Loucy (cell line): ENCODE data around the gene FALEC.

Source experiments
- EZH2phosphoT487 ChIP-seq: fragments of 200-600 bp; IDR thresholded peaks from 2 replicates; pipeline ENCODE4 v1.6.1; 2018; ENCODE audit warnings: antibody characterized with exemption, mild to moderate bottlenecking, moderate library complexity, borderline replicate concordance
- TF ChIP-seq, protein P1 (sequence below): fragments of 200-600 bp; sonication (generic); conservative IDR thresholded peaks from 2 replicates; pipeline ENCODE4 v1.5.1; 2014; ENCODE audit warnings: mild to moderate bottlenecking, antibody characterized with exemption, low read length

DNA sequence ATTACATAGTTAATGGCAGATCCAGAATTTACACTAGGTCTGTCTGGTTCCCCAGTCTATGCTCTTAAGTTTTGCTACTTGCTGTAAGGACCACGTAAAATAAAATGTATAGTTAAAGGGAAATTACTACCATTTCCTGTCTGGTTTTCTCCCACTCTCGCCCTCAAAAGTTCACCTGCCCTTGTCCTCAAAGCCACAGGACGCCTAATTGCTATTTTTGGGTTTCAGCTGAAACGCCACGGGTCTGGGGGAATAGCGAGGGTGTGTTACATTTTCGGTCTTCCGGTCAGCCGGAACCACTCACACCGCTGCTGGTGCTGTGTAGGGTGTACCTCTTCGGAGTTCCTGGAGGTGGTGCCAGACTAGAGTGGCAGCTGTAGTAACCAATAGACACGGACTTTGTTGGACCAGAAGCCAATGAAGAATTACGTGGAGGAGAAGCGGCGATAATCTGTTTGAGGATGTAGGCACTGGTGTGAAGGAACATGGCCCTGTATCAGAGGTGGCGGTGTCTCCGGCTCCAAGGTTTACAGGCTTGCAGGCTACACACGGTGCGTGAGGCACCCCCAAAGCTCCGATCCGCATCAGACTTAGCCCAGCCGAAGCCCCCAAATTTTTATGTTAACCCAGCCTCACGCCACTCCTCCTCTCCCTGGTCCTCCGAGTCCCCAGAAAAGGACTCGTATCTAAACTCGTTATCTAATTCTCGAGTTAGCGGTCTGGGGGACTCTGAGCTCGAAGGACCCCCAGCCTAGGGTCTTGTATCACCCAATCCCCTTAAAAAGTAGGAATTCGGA, 28.4 kb upstream of the FALEC start, which contains the start of gene TARS2:
- TF ChIP-seq EZH2phosphoT487: no peak
- TF ChIP-seq, protein P1, sequence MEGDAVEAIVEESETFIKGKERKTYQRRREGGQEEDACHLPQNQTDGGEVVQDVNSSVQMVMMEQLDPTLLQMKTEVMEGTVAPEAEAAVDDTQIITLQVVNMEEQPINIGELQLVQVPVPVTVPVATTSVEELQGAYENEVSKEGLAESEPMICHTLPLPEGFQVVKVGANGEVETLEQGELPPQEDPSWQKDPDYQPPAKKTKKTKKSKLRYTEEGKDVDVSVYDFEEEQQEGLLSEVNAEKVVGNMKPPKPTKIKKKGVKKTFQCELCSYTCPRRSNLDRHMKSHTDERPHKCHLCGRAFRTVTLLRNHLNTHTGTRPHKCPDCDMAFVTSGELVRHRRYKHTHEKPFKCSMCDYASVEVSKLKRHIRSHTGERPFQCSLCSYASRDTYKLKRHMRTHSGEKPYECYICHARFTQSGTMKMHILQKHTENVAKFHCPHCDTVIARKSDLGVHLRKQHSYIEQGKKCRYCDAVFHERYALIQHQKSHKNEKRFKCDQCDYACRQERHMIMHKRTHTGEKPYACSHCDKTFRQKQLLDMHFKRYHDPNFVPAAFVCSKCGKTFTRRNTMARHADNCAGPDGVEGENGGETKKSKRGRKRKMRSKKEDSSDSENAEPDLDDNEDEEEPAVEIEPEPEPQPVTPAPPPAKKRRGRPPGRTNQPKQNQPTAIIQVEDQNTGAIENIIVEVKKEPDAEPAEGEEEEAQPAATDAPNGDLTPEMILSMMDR: no peak
